Non-pigmented ciliary epithelial cell (primary cell): ENCODE results near the gene MARS1.
"Not testable (repeated sequence)": the region's sequence is repeated elsewhere in the genome, so short reads cannot be mapped to it uniquely, and the experiment has no call there.

Source experiments
- DNase-seq: peaks from one replicate; pipeline ENCODE4 v3.0.0-alpha.2; 2010; ENCODE audit warnings: low read depth

Gene MARS1

GRCh38 chr12:57551637-57552305 is 63.9 kb downstream of the MARS1 start:
- DNase-seq = no peak

GRCh38 chr12:57552306-57552651 is 64.4 kb downstream of the MARS1 start:
- no peak for DNase-seq

GRCh38 chr12:57552835-57553313 is 65.0 kb downstream of the MARS1 start:
- DNase-seq = no peak

GRCh38 chr12:57553343-57554202 is 65.7 kb downstream of the MARS1 start:
- DNase-seq = no peak

- no peak for DNase-seq
Measured at GRCh38 chr12:57554453-57554852, 66.6 kb downstream of the MARS1 start.

- no peak for DNase-seq
Measured at GRCh38 chr12:57554897-57555296, 67.0 kb downstream of the MARS1 start.

GRCh38 chr12:57558864-57559263 is 71.0 kb downstream of the MARS1 start:
- DNase-seq = no peak

GRCh38 chr12:57560516-57560915 is 72.6 kb downstream of the MARS1 start:
- DNase-seq = no peak

- not testable (repeated sequence) for DNase-seq
Measured at GRCh38 chr12:57561117-57561516, 73.2 kb downstream of the MARS1 start.

GRCh38 chr12:57563358-57563757 is 75.5 kb downstream of the MARS1 start:
- no peak for DNase-seq

GRCh38 chr12:57564178-57564740 is 76.4 kb downstream of the MARS1 start:
- DNase-seq = no peak
